ENCODE measurements around the gene DSCAML1. TPM values are rescaled to one million over a fixed set of nuclear protein-coding genes. Genes with fewer than 3 reads are reported as not detected.

DSCAML1 gene
- total RNA-seq (2014; rRNA removed; shearing (Covaris generic)) (not detected in 2 replicates), polyA plus RNA-seq (2016; fragmentation: Nextera tagmentation; extraction: Ambion mirVana) (not detected in 2 replicates)

GRCh38 chr11:117796872-117797529 is at the start of gene DSCAML1:
TSS of gene DSCAML1 (minus strand) at chr11:117797216. CDS start at chr11:117797079, 137 bp downstream.
- H3K4me2 ChIP-seq (ENCODE audit: unreplicated experiment): no peak within 1 kb of the TSS
- WGBS, 2 experiments (ENCODE audit: low coverage in 1 of 2, low lambda C conversion rate in 2 of 2, missing lambda C conversion rate in 2 of 2): 4 to 10% methylated on average over 17 to 32 of the region's 66 CpGs

DNA sequence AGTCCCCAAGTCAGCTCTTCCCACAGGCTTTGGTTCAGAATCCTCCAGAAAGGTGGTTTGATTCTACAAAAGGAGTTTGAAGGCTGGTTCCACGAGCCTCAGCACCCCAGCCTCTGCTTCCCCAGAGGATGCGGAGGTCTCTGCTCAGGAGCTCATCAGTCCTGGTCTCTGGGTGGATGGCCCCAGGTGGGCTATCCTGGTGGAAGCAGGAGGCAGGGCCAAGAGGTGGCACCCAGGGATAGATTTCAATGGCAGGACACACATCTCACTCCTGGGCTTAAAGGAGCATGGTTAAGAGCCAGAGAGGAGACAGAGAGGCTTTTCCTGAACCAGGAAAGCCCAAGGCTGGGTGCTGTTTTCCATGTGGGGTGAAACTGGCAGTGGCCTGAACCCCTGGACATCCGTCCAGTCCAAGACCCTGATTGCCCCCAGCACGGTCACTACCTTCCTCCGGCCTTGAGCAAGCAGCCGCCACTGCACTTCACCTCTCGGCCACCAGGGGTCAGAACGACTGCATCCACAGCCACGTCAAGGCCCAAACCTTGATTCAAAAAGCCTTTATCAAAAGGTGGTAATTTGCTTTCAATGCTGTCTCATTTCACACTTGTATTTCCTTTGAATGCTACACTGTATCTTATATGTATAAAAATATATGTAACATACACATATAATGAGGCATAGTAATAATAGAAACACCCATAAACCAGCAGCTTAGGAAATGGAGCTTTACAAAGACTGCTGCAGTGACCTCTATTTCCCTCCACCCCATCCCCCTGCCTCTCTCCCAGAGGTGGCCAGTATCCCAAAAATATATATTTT is 46.9 kb upstream of the DSCAML1 start:
- Histone ChIP-seq H3K9ac (no peak overlapping the region), H2AFZ (no peak overlapping the region), H3K4me2 (ENCODE audit: unreplicated experiment) (no peak overlapping the region), H3K4me1 (ENCODE audit: insufficient read depth) (no peaks in the 10 kb centered on the region), H3K4me3 (no peak overlapping the region), H3K9me3 (ENCODE audit: low read depth) (no peaks in the 10 kb centered on the region), H3K27ac (no peak overlapping the region), H3F3A (ENCODE audit: insufficient read depth) (no peaks in the 10 kb centered on the region), H3K36me3 (ENCODE audit: low read depth) (no peaks in the 10 kb centered on the region), H4K20me1 (ENCODE audit: insufficient read depth) (no peaks in the 10 kb centered on the region), H3K79me2 (ENCODE audit: insufficient read depth) (no peaks in the 10 kb centered on the region), H3K9me2 (ENCODE audit: insufficient read depth) (no peaks in the 10 kb centered on the region), H3K27me3 (replicated peaks; ENCODE audit: insufficient read depth) (peaks cover 24% of the 10 kb centered on the region)
- TF ChIP-seq EZH2phosphoT487 (IDR thresholded peaks at IDR 0.05; ENCODE audit: insufficient read depth, low read depth): no peak
- TF ChIP-seq EZH2 (IDR thresholded peaks at IDR 0.05; ENCODE audit: insufficient read depth, poor library complexity, severe bottlenecking): no peak
- WGBS, 2 experiments (ENCODE audit: low coverage in 1 of 2, low lambda C conversion rate in 2 of 2, missing lambda C conversion rate in 2 of 2): 24 to 25% methylated on average over 8 to 9 of the region's 9 CpGs
- peak; percentile 66 for DNase-seq
- in situ Hi-C loops (cut with MboI): no loop called here

More at GRCh38 chr11:117796872-117797529, at the start of gene DSCAML1:
- Histone ChIP-seq H4K20me1 (ENCODE audit: insufficient read depth) (no peaks in the 10 kb centered on the region), H2AFZ (no peak within 1 kb of the TSS), H3K27ac (no peak within 1 kb of the TSS), H3K9ac (no peak within 1 kb of the TSS), H3K4me3 (no peak within 1 kb of the TSS), H3K27me3 (replicated peaks; ENCODE audit: insufficient read depth) (peaks cover 60% of the 10 kb centered on the region), H3F3A (ENCODE audit: insufficient read depth) (no peaks in the 10 kb centered on the region), H3K9me2 (ENCODE audit: insufficient read depth) (no peaks in the 10 kb centered on the region), H3K36me3 (ENCODE audit: low read depth) (no peaks in the 10 kb centered on the region), H3K9me3 (ENCODE audit: low read depth) (no peaks in the 10 kb centered on the region), H3K4me1 (ENCODE audit: insufficient read depth) (no peaks in the 10 kb centered on the region), H3K79me2 (ENCODE audit: insufficient read depth) (no peaks in the 10 kb centered on the region)
- peak; percentile 16 for DNase-seq
- TF ChIP-seq EZH2 (IDR thresholded peaks at IDR 0.05; ENCODE audit: insufficient read depth, poor library complexity, severe bottlenecking): no peak
- no peak for TF ChIP-seq EZH2phosphoT487 (IDR thresholded peaks at IDR 0.05; ENCODE audit: insufficient read depth, low read depth)
- in situ Hi-C loops (cut with MboI): no loop called here

DNA sequence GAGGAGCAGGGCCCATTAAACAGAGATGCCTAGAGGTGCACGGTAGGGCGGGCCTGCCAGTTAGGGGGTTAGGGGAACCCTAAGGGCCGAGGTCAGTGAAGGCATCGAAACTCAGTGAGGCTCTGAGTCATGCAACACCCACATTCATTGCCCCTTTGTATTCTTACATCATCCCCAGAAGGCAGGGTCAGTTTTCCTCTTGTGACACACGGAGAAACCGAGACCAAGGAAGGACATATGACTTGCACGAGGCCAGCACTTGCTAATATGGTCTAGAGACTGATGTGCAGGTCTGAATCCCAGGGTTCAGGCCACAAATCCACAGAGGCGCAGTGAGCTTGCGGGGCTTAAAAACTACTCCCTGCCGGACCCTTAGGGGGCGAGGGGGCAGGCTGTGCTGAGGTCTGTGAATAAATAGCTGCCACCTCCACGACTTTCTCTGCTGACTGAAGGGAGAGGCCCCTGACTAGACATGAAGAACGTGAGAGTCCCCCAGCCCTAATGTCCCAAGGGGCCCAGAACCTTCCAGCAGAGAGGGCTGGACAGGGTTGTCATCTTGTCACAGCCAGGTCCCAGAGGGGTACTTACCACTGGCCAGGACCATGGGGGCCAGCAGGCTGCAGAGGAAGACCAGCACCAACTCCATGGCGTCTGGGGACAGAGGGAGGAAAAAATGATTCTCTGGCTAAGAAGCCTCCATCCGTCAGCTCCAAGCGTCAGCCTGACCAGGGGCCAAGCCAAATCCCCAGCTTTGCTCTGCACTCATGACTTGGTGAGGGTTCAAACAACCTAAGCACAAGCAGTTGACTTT is 45.3 kb upstream of the DSCAML1 start:
- no peak overlapping the region for H3K27ac ChIP-seq
- H3K36me3 ChIP-seq (ENCODE audit: low read depth): no peaks in the 10 kb centered on the region
- H3K4me1 ChIP-seq (ENCODE audit: insufficient read depth): no peaks in the 10 kb centered on the region
- no peak overlapping the region for H3K4me2 ChIP-seq (ENCODE audit: unreplicated experiment)
- H3K27me3 ChIP-seq (replicated peaks; ENCODE audit: insufficient read depth): peaks cover 32% of the 10 kb centered on the region
- no peak for TF ChIP-seq EZH2phosphoT487 (IDR thresholded peaks at IDR 0.05; ENCODE audit: insufficient read depth, low read depth)
- no peak for TF ChIP-seq EZH2 (IDR thresholded peaks at IDR 0.05; ENCODE audit: insufficient read depth, poor library complexity, severe bottlenecking)
- no peaks in the 10 kb centered on the region for H4K20me1 ChIP-seq (ENCODE audit: insufficient read depth)
- H2AFZ ChIP-seq: no peak overlapping the region
- no peaks in the 10 kb centered on the region for H3F3A ChIP-seq (ENCODE audit: insufficient read depth)
- no peak for DNase-seq
- no peak overlapping the region for H3K4me3 ChIP-seq
- H3K9me3 ChIP-seq (ENCODE audit: low read depth): no peaks in the 10 kb centered on the region
- in situ Hi-C loops (cut with MboI): no loop called here
- H3K79me2 ChIP-seq (ENCODE audit: insufficient read depth): no peaks in the 10 kb centered on the region
- WGBS, 2 experiments (ENCODE audit: low coverage in 1 of 2, low lambda C conversion rate in 2 of 2, missing lambda C conversion rate in 2 of 2): 67 to 74% methylated on average over 15 to 16 of the region's 16 CpGs
- no peak overlapping the region for H3K9ac ChIP-seq
- H3K9me2 ChIP-seq (ENCODE audit: insufficient read depth): no peaks in the 10 kb centered on the region

DNA sequence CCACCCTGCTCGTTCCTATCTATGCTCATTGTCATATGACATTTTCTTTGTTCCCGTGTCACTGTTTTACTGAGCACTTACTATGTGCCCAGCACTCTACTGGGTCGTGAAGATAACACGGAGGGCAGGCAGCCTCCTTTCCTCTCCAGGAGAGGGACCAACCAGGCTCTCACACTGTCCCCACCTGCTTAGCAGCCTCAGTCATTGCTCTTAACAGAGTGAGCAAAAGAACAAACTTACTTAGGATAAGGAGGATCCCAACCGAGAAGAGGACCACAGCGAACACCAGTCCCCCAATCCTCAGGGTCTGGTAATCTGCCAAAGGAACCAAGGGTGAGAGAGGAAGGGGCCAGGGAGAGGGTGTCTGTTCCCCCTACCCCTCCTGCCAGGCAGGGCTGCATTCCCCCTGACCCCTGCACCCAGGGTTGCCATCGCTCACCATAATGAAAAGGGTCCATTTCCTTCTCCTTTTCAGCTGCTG is 44.6 kb upstream of the DSCAML1 start:
- no peaks in the 10 kb centered on the region for H3K4me1 ChIP-seq (ENCODE audit: insufficient read depth)
- H2AFZ ChIP-seq: no peak overlapping the region
- peaks cover 35% of the 10 kb centered on the region for H3K27me3 ChIP-seq (replicated peaks; ENCODE audit: insufficient read depth)
- no peaks in the 10 kb centered on the region for H3K9me2 ChIP-seq (ENCODE audit: insufficient read depth)
- no peaks in the 10 kb centered on the region for H3K36me3 ChIP-seq (ENCODE audit: low read depth)
- no peak overlapping the region for H3K4me3 ChIP-seq
- WGBS, 2 experiments (ENCODE audit: low coverage in 1 of 2, low lambda C conversion rate in 2 of 2, missing lambda C conversion rate in 2 of 2): 66 to 69% methylated on average over 7 of the region's 7 CpGs
- H3F3A ChIP-seq (ENCODE audit: insufficient read depth): no peaks in the 10 kb centered on the region
- in situ Hi-C loops (cut with MboI): no loop called here
- H3K79me2 ChIP-seq (ENCODE audit: insufficient read depth): no peaks in the 10 kb centered on the region
- TF ChIP-seq EZH2 (IDR thresholded peaks at IDR 0.05; ENCODE audit: insufficient read depth, poor library complexity, severe bottlenecking) (no peak), EZH2phosphoT487 (IDR thresholded peaks at IDR 0.05; ENCODE audit: insufficient read depth, low read depth) (no peak)
- H3K9me3 ChIP-seq (ENCODE audit: low read depth): no peaks in the 10 kb centered on the region
- no peak for DNase-seq
- H3K9ac ChIP-seq: no peak overlapping the region
- H4K20me1 ChIP-seq (ENCODE audit: insufficient read depth): no peaks in the 10 kb centered on the region
- H3K4me2 ChIP-seq (ENCODE audit: unreplicated experiment): no peak overlapping the region
- no peak overlapping the region for H3K27ac ChIP-seq
